ENCODE results near the gene PSAT1. TPM values are rescaled to one million over a fixed set of nuclear protein-coding genes. Genes with fewer than 3 reads are reported as not detected.

PSAT1 gene
- total RNA-seq, 2 experiments from 2014 or later: 125 to 268 TPM

DNA sequence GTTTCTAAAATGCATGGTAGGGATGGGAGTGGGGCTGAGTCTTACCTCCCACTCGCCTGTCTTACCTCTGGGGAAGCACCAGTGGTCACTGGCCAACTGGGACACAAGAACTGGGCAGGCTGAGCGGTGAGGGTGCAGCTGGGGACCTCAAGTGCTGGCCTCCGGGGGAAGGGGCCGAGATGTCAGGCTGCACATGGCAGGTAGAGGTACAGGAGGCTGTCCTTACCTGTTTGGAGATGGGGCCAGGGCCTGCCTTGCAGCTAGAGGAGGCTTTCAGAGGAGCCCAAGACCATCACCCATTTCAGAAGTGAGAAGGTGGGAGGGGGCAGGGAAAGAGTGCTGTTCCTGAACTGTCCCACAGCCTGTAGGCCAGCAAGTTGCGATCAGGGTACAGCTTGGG lies 14.2 kb downstream of the PSAT1 start:
- Histone ChIP-seq H3K4me1 (ENCODE audit: insufficient read depth, low read length, poor library complexity, severe bottlenecking) (no peaks in the 10 kb centered on the region), H3K36me3 (ENCODE audit: insufficient read depth, low read length) (peaks cover 88% of the 10 kb centered on the region), H3K9me2 (ENCODE audit: insufficient read depth, low read length) (no peaks in the 10 kb centered on the region), H3K4me2 (ENCODE audit: low read length) (no peak overlapping the region), H3K27ac (ENCODE audit: low read depth, low read length, poor library complexity, severe bottlenecking) (no peak overlapping the region), H2AFZ (ENCODE audit: low read length) (no peak overlapping the region), H3K4me3 (ENCODE audit: low read depth, low read length, poor library complexity, severe bottlenecking) (no peak overlapping the region), H4K20me1 (ENCODE audit: insufficient read depth, low read length) (no peaks in the 10 kb centered on the region), H3K9me3 (ENCODE audit: low read length) (no peaks in the 10 kb centered on the region), H3K79me2 (ENCODE audit: insufficient read depth, low read depth, low read length) (no peaks in the 10 kb centered on the region; the same call in 1 of the 2 replicates)
- TF ChIP-seq, protein P1, sequence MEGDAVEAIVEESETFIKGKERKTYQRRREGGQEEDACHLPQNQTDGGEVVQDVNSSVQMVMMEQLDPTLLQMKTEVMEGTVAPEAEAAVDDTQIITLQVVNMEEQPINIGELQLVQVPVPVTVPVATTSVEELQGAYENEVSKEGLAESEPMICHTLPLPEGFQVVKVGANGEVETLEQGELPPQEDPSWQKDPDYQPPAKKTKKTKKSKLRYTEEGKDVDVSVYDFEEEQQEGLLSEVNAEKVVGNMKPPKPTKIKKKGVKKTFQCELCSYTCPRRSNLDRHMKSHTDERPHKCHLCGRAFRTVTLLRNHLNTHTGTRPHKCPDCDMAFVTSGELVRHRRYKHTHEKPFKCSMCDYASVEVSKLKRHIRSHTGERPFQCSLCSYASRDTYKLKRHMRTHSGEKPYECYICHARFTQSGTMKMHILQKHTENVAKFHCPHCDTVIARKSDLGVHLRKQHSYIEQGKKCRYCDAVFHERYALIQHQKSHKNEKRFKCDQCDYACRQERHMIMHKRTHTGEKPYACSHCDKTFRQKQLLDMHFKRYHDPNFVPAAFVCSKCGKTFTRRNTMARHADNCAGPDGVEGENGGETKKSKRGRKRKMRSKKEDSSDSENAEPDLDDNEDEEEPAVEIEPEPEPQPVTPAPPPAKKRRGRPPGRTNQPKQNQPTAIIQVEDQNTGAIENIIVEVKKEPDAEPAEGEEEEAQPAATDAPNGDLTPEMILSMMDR (conservative IDR thresholded peaks at IDR 0.05; ENCODE audit: low read length): no peak
- no peak for TF ChIP-seq EZH2phosphoT487 (IDR thresholded peaks at IDR 0.05; ENCODE audit: borderline replicate concordance, low read depth, low read length)
- DNase-seq (ENCODE audit: low spot score): no peak
- intact Hi-C loops (cut with micrococcal nuclease; ENCODE audit: unreplicated experiment): loop anchor here (5.0 kb wide), 1 partner anchor 44 kb away; no protein-coding TSS in a partner anchor
- ChIA-PET CTCF (ENCODE audit: unreplicated experiment) (no interaction called here), POLR2A (interaction anchor here (0.7 kb wide), 1 partner anchor 160 kb away, joined by 3 read pairs; no protein-coding TSS in a partner anchor)
- BruUV-seq (replicated peaks): no TSS peak

DNA sequence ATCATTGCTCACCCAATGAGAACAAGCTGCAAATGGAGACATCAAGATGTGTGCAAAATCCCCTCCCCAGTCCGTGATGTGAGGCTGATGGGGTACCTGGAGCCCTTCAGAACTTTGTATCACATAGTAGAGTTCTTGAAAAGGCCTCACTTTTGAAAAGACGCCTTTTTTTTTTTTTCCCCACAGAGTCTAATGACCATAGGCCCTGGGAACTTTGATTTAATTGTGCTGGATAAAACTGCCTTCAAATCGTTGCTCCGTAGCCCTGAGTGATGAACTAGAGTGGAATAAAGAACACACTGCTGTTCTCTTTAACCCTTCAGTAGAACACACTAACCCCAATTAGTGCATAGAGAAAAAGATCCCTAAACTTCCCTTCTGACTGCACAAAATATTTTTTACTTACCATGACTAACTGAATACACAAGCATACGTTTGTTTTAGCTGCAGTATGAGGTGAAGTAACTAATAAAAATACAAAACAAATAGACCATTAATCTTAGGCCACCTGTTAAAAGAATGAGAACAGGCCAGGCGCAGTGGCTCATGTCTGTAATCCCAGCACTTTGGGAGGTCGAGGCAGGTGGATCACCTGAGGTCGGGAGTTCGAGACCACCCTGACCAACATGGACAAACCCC lies 15.1 kb downstream of the PSAT1 start:
- no peak overlapping the region for H3K4me3 ChIP-seq (ENCODE audit: low read depth, low read length, poor library complexity, severe bottlenecking)
- H3K36me3 ChIP-seq (ENCODE audit: insufficient read depth, low read length): peaks cover 88% of the 10 kb centered on the region
- CTCF ChIA-PET (ENCODE audit: unreplicated experiment): no interaction called here
- H3K4me1 ChIP-seq (ENCODE audit: insufficient read depth, low read length, poor library complexity, severe bottlenecking): no peaks in the 10 kb centered on the region
- DNase-seq (ENCODE audit: low spot score): no peak
- TF ChIP-seq, protein P1 (conservative IDR thresholded peaks at IDR 0.05; ENCODE audit: low read length): no peak
- no peak for TF ChIP-seq EZH2phosphoT487 (IDR thresholded peaks at IDR 0.05; ENCODE audit: borderline replicate concordance, low read depth, low read length)
- no peaks in the 10 kb centered on the region for H4K20me1 ChIP-seq (ENCODE audit: insufficient read depth, low read length)
- H3K79me2 ChIP-seq (ENCODE audit: insufficient read depth, low read depth, low read length): no peaks in the 10 kb centered on the region; the same call in 1 of the 2 replicates
- H3K27ac ChIP-seq (ENCODE audit: low read depth, low read length, poor library complexity, severe bottlenecking): no peak overlapping the region
- no peaks in the 10 kb centered on the region for H3K9me2 ChIP-seq (ENCODE audit: insufficient read depth, low read length)
- intact Hi-C loops (cut with micrococcal nuclease; ENCODE audit: unreplicated experiment): loop anchor here (5.0 kb wide), 1 partner anchor 45 kb away; no protein-coding TSS in a partner anchor
- BruUV-seq (replicated peaks): no TSS peak
- no peak overlapping the region for H2AFZ ChIP-seq (ENCODE audit: low read length)
- POLR2A ChIA-PET: interaction anchor here (0.6 to 0.7 kb wide), 2 partner anchors 14 to 161 kb away, joined by 3 read pairs; no protein-coding TSS in a partner anchor
- H3K4me2 ChIP-seq (ENCODE audit: low read length): no peak overlapping the region
- no peaks in the 10 kb centered on the region for H3K9me3 ChIP-seq (ENCODE audit: low read length)

DNA sequence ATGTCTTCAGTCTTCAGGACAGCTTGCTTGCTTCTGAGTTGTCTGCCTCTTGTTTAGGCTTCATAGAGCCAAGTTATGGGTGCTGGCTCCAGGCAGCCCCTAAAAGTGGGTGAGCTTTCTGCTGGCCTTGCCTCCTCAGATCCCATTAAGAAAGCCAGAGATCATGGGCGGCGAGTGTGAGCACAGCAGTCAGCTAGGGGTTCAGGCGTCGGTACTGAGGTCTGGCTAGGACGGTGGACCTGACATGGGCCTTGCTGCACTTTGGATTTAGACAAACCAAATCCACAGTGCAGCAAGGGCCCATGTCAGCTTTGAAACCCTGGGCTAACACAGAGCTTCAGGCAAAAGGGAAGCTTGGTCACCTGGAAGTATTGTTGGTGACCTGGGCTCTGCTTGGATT lies 17.6 kb downstream of the PSAT1 start:
- H3K4me1 ChIP-seq (ENCODE audit: insufficient read depth, low read length, poor library complexity, severe bottlenecking): no peaks in the 10 kb centered on the region
- ChIA-PET CTCF (ENCODE audit: unreplicated experiment) (no interaction called here), POLR2A (interaction anchor here (1.5 kb wide), 1 partner anchor 17 kb away, joined by 7 read pairs; the partner anchor contains the start of gene PSAT1)
- peaks cover 89% of the 10 kb centered on the region for H3K36me3 ChIP-seq (ENCODE audit: insufficient read depth, low read length)
- H4K20me1 ChIP-seq (ENCODE audit: insufficient read depth, low read length): no peaks in the 10 kb centered on the region
- H3K4me2 ChIP-seq (ENCODE audit: low read length): no peak overlapping the region
- no peaks in the 10 kb centered on the region for H3K9me2 ChIP-seq (ENCODE audit: insufficient read depth, low read length)
- TF ChIP-seq, protein P1 (conservative IDR thresholded peaks at IDR 0.05; ENCODE audit: low read length): no peak
- TF ChIP-seq EZH2phosphoT487 (IDR thresholded peaks at IDR 0.05; ENCODE audit: borderline replicate concordance, low read depth, low read length): no peak
- no peaks in the 10 kb centered on the region; the same call in 1 of the 2 replicates for H3K79me2 ChIP-seq (ENCODE audit: insufficient read depth, low read depth, low read length)
- no peak overlapping the region for H2AFZ ChIP-seq (ENCODE audit: low read length)
- intact Hi-C loops (cut with micrococcal nuclease; ENCODE audit: unreplicated experiment): loop anchor here (5.0 kb wide), 1 partner anchor 47 kb away; no protein-coding TSS in a partner anchor
- no TSS peak for BruUV-seq (replicated peaks)
- H3K4me3 ChIP-seq (ENCODE audit: low read depth, low read length, poor library complexity, severe bottlenecking): no peak overlapping the region
- H3K9me3 ChIP-seq (ENCODE audit: low read length): no peaks in the 10 kb centered on the region
- no peak overlapping the region for H3K27ac ChIP-seq (ENCODE audit: low read depth, low read length, poor library complexity, severe bottlenecking)
- no peak for DNase-seq (ENCODE audit: low spot score)
